Middle frontal gyrus (tissue), 1 donor: ENCODE data around the gene SLC6A9.

Experiments
- DNase-seq: peaks from one replicate; pipeline ENCODE4 v3.0.0-alpha.2; 2015; ENCODE audit warnings: low spot score; ENCODE audit errors: extremely low spot score

Gene SLC6A9

GRCh38 chr1:43971336-43971980 is 59.8 kb downstream of the SLC6A9 start:
- no peak for DNase-seq

GRCh38 chr1:43970911-43971310 is 60.4 kb downstream of the SLC6A9 start:
- DNase-seq: no peak

GRCh38 chr1:43970502-43970901 is 60.8 kb downstream of the SLC6A9 start:
- DNase-seq: no peak

GRCh38 chr1:43969746-43970466 is 61.4 kb downstream of the SLC6A9 start, which contains the start of gene DPH2:
TSS of gene DPH2 (plus strand) at chr1:43970010. CDS start at chr1:43970176, 166 bp downstream.
- DNase-seq: peak; percentile 95

GRCh38 chr1:43969416-43969745 is 61.9 kb downstream of the SLC6A9 start:
- no peak for DNase-seq

GRCh38 chr1:43968348-43968948 is 62.8 kb downstream of the SLC6A9 start:
- no peak for DNase-seq

- DNase-seq: no peak
These were observed 65.9 kb downstream of the SLC6A9 start for GRCh38 chr1:43965316-43965715.

GRCh38 chr1:43963890-43964289 is 67.4 kb downstream of the SLC6A9 start:
- no peak for DNase-seq

GRCh38 chr1:43963006-43963405 is 68.3 kb downstream of the SLC6A9 start:
- DNase-seq: no peak

GRCh38 chr1:43962324-43962723 is 68.9 kb downstream of the SLC6A9 start:
- no peak for DNase-seq

- DNase-seq: no peak
These were observed 69.6 kb downstream of the SLC6A9 start for GRCh38 chr1:43961692-43962091.

- no peak for DNase-seq
These were observed 70.5 kb downstream of the SLC6A9 start for GRCh38 chr1:43960798-43961197.

GRCh38 chr1:43958351-43959255 is 72.7 kb downstream of the SLC6A9 start:
- DNase-seq: no peak

- no peak for DNase-seq
These were observed 73.7 kb downstream of the SLC6A9 start for GRCh38 chr1:43957407-43958040.

- no peak for DNase-seq
These were observed 75.0 kb downstream of the SLC6A9 start for GRCh38 chr1:43956234-43956633.

- DNase-seq: peak; percentile 51
These were observed 77.2 kb downstream of the SLC6A9 start for GRCh38 chr1:43954036-43954435.

GRCh38 chr1:43953361-43953760 is 77.9 kb downstream of the SLC6A9 start:
- no peak for DNase-seq

- DNase-seq: peak; percentile 27
These were observed 78.4 kb downstream of the SLC6A9 start for GRCh38 chr1:43952731-43953346.

GRCh38 chr1:43951021-43951985 is 80.0 kb downstream of the SLC6A9 start:
- DNase-seq: no peak

GRCh38 chr1:43949678-43950077 is 81.6 kb downstream of the SLC6A9 start:
- no peak for DNase-seq
